CD4-positive, alpha-beta memory T cell (primary cell): ENCODE results near the gene FRMD4A. TPM values are rescaled to one million over a fixed set of nuclear protein-coding genes. Genes with fewer than 3 reads are reported as not detected.
A peak's percentile ranks its signal among the peaks of the same experiment; 100 is the strongest.

Source experiments
- CTCF ChIA-PET: fragments of 350-600 bp; sonication (Branson Sonifier 250); formaldehyde crosslinking; loops from one replicate; lab custom pipeline; 2021; ENCODE audit warnings: inconsistent platforms; ENCODE audit not compliant: partially characterized antibody; lab: Charles Lee
- POLR2A ChIA-PET: fragments of 350-600 bp; sonication (Branson Sonifier 250); formaldehyde crosslinking; loops from one replicate; lab custom pipeline; 2021; ENCODE audit not compliant: partially characterized antibody; lab: Charles Lee
- DNase-seq, 5 donors: peaks; one replicate each; pipeline versions ENCODE4 v3.0.0 to v3.0.0-alpha.2; 2020 to 2022; ENCODE audit warnings: mixed read lengths in 1 of 5
- H3K27ac ChIP-seq: one replicate; pipeline ENCODE4 v1.7.0; 2013; ENCODE audit warnings: low read depth, low read length
- H3K27me3 ChIP-seq: 2 replicates; pipeline ENCODE4 v1.7.0; 2013; ENCODE audit warnings: mild to moderate bottlenecking, low read length, moderate library complexity; ENCODE audit not compliant: insufficient read depth
- H3K36me3 ChIP-seq: 2 replicates; pipeline ENCODE4 v1.7.0; 2013; ENCODE audit warnings: mild to moderate bottlenecking, low read length, moderate library complexity; ENCODE audit not compliant: insufficient read depth
- H3K4me1 ChIP-seq: 2 replicates; pipeline ENCODE4 v1.7.0; 2013; ENCODE audit warnings: mild to moderate bottlenecking, low read length, moderate library complexity; ENCODE audit not compliant: insufficient read depth
- H3K4me3 ChIP-seq, 2 donors: one replicate each; pipeline ENCODE4 v1.7.0; 2013; ENCODE audit warnings: low read length in 2 of 2, mild to moderate bottlenecking in 1 of 2
- H3K9me3 ChIP-seq, 2 donors: one replicate each; pipeline ENCODE4 v1.7.0; 2013; ENCODE audit warnings: low read length in 2 of 2, control low read depth in 1 of 2; ENCODE audit not compliant: control insufficient read depth in 1 of 2
- H3K27ac Mint-ChIP-seq, 7 donors: one replicate each; pipeline ENCODE4 v1.8.0; 2020 to 2021; ENCODE audit warnings: mixed read lengths in 7 of 7, mild to moderate bottlenecking in 6 of 7, inconsistent platforms in 3 of 7, moderate library complexity in 3 of 7
- H3K27me3 Mint-ChIP-seq, 2 donors: one replicate each; pipeline ENCODE4 v1.8.0; 2020 to 2021; ENCODE audit warnings: mixed read lengths in 2 of 2
- H3K36me3 Mint-ChIP-seq, 2 donors: one replicate each; pipeline ENCODE4 v1.8.0; 2020 to 2021; ENCODE audit warnings: mixed read lengths in 2 of 2, inconsistent platforms in 1 of 2, mild to moderate bottlenecking in 1 of 2
- H3K4me1 Mint-ChIP-seq, 4 donors: one replicate each; pipeline ENCODE4 v1.8.0; 2020 to 2021; ENCODE audit warnings: mixed read lengths in 4 of 4, mild to moderate bottlenecking in 1 of 4
- H3K4me3 Mint-ChIP-seq, 8 donors: one replicate each; pipeline ENCODE4 v1.8.0; 2020 to 2021; ENCODE audit warnings: mixed read lengths in 8 of 8, mild to moderate bottlenecking in 7 of 8, moderate library complexity in 6 of 8, inconsistent platforms in 3 of 8
- H3K9me3 Mint-ChIP-seq, 8 donors: one replicate each; pipeline ENCODE4 v1.8.0; 2020 to 2021; ENCODE audit warnings: mixed read lengths in 8 of 8, mild to moderate bottlenecking in 5 of 8, inconsistent platforms in 3 of 8, moderate library complexity in 1 of 8
- intact Hi-C: fragments of 100-400 bp; cut with micrococcal nuclease; formaldehyde crosslinking; loops from one replicate; pipeline ENCODE4 v1.15.1; 2023
- polyA plus RNA-seq, 2 donors: library from polyadenylated mRNA; unstranded; fragments of 300-500 nt; fragmentation: Illumina TruSeq; gene quantifications; one replicate each; pipeline ENCODE4 v1.2.3, GENCODE V29; 2021
- total RNA-seq, 2 experiments: library from RNA; stranded (reverse); gene quantifications; one replicate each; pipeline ENCODE4 v1.2.3, GENCODE V29; 2021

FRMD4A gene
- total and polyA plus RNA-seq, 4 experiments from 2014 or later: 0.89 to 2.4 (median 1.9) TPM; not detected in 1

- Mint-ChIP-seq H3K4me3 (no peak overlapping the region), H3K9me3 (peaks cover 0 to 2% (median 0%) of the 10 kb centered on the region in 8 donors), H3K27me3 (peaks cover 32% of the 10 kb centered on the region in 2 donors), H3K36me3 (no peaks in the 10 kb centered on the region), H3K4me1 (peaks cover 0 to 7% (median 0%) of the 10 kb centered on the region in 4 donors), H3K27ac (peak overlapping the region in 1 of 7 donors; percentile 37)
- peaks cover 15% of the 10 kb centered on the region for H3K27me3 ChIP-seq
- no peaks in the 10 kb centered on the region for H3K9me3 ChIP-seq
- no peaks in the 10 kb centered on the region for H3K36me3 ChIP-seq
- ChIA-PET CTCF (interaction anchor here (0.9 to 1.3 kb wide), 2 partner anchors 11 to 12 kb away, joined by 3 read pairs; no protein-coding TSS in a partner anchor), POLR2A (no interaction called here)
- H3K4me1 ChIP-seq: no peaks in the 10 kb centered on the region
- H3K27ac ChIP-seq: no peak overlapping the region
- H3K4me3 ChIP-seq: no peak overlapping the region
- intact Hi-C loops: no loop called here
- DNase-seq: no peak
Measured at GRCh38 chr10:14311206-14311957, 19.3 kb downstream of the FRMD4A start.

DNA sequence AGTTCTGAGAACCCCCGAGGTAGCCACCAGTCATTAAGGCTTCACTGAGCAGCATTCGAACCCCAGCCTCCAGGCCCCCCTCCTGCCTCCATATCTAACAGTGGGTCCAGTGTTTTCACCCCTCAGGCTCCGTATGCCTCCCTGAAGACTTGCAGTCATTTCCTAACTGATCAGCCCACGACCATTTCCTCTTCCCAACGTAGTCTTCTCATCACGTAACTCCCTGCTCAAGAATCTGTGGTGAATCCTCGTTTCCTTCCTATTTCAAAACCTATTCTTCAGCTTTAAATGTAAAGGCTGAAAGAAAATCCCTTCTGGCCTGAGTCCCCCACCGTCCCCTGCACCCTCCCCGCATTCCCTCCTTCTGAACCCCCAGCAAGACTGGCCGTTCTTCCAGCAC lies 21.1 kb downstream of the FRMD4A start:
- H3K36me3 Mint-ChIP-seq: no peaks in the 10 kb centered on the region
- CTCF ChIA-PET: no interaction called here
- Histone ChIP-seq H3K27ac (no peak overlapping the region), H3K36me3 (no peaks in the 10 kb centered on the region), H3K4me1 (no peaks in the 10 kb centered on the region), H3K27me3 (peaks cover 7% of the 10 kb centered on the region), H3K4me3 (no peak overlapping the region), H3K9me3 (no peaks in the 10 kb centered on the region)
- peaks cover 20 to 22% of the 10 kb centered on the region in 2 donors for H3K27me3 Mint-ChIP-seq
- H3K27ac Mint-ChIP-seq: no peak overlapping the region
- peaks cover 0 to under 1% (median 0%) of the 10 kb centered on the region in 8 donors for H3K9me3 Mint-ChIP-seq
- H3K4me1 Mint-ChIP-seq: peaks cover 0 to 7% (median 0%) of the 10 kb centered on the region in 4 donors
- no peak overlapping the region for H3K4me3 Mint-ChIP-seq
- intact Hi-C loops: no loop called here
- POLR2A ChIA-PET: no interaction called here
- no peak for DNase-seq

DNA sequence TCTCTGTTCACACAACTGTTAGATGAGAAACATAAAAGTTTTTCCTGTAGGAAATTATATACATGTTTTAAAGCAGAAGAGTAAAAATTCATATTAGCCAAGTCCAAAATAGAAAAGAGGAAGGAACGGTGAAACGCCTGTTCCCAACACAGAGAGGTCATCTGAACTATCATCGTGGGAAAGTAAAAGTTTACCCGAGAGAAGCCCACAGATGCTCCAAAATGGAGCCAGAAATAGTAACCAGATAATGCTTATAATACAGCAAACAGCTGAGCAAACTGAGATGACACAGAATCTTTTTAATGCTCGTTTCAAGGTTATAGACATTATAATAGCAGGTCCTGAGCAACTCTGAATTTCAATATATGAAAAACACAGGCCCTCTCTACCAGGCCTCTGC lies 24.5 kb downstream of the FRMD4A start:
- H3K36me3 Mint-ChIP-seq: no peaks in the 10 kb centered on the region
- no peaks in the 10 kb centered on the region for H3K9me3 Mint-ChIP-seq
- no peak overlapping the region for H3K27ac Mint-ChIP-seq

GRCh38 chr10:14304046-14304445 lies 26.7 kb downstream of the FRMD4A start:
- Histone ChIP-seq H3K27ac (no peak overlapping the region), H3K4me3 (no peak overlapping the region), H3K9me3 (no peaks in the 10 kb centered on the region), H3K36me3 (no peaks in the 10 kb centered on the region), H3K27me3 (no peaks in the 10 kb centered on the region), H3K4me1 (no peaks in the 10 kb centered on the region)
- DNase-seq: no peak
- CTCF ChIA-PET: no interaction called here
- Mint-ChIP-seq H3K4me3 (no peak overlapping the region), H3K4me1 (no peaks in the 10 kb centered on the region), H3K27me3 (peaks cover 4 to 10% of the 10 kb centered on the region in 2 donors), H3K36me3 (no peaks in the 10 kb centered on the region), H3K27ac (no peak overlapping the region), H3K9me3 (no peaks in the 10 kb centered on the region)
- intact Hi-C loops: loop anchor here (5.0 kb wide), 1 partner anchor 518 kb away; no protein-coding TSS in a partner anchor
- POLR2A ChIA-PET: no interaction called here

More for the DNA sequence above, 24.5 kb downstream of the FRMD4A start:
- H3K36me3 ChIP-seq: no peaks in the 10 kb centered on the region
- no peak for DNase-seq
- ChIA-PET CTCF (interaction anchor here (1.0 kb wide), 1 partner anchor 14 kb away, joined by 3 read pairs; no protein-coding TSS in a partner anchor), POLR2A (no interaction called here)
- intact Hi-C loops: no loop called here
- Mint-ChIP-seq H3K4me1 (peaks cover 0 to 7% (median 0%) of the 10 kb centered on the region in 4 donors), H3K27me3 (peaks cover 17 to 19% of the 10 kb centered on the region in 2 donors), H3K4me3 (no peak overlapping the region)
- no peak overlapping the region for H3K27ac ChIP-seq
- H3K4me1 ChIP-seq: no peaks in the 10 kb centered on the region
- peaks cover 5% of the 10 kb centered on the region for H3K27me3 ChIP-seq
- H3K4me3 ChIP-seq: no peak overlapping the region
- H3K9me3 ChIP-seq: no peaks in the 10 kb centered on the region

GRCh38 chr10:14302035-14302434 lies 28.7 kb downstream of the FRMD4A start:
- H3K4me3 Mint-ChIP-seq: no peak overlapping the region
- H3K27me3 Mint-ChIP-seq: peaks cover 7 to 14% of the 10 kb centered on the region in 2 donors
- H3K27ac ChIP-seq: no peak overlapping the region
- H3K4me1 ChIP-seq: no peaks in the 10 kb centered on the region
- ChIA-PET CTCF (no interaction called here), POLR2A (no interaction called here)
- no peaks in the 10 kb centered on the region for H3K36me3 Mint-ChIP-seq
- no peak overlapping the region for H3K4me3 ChIP-seq
- no peaks in the 10 kb centered on the region for H3K36me3 ChIP-seq
- DNase-seq: no peak
- no peaks in the 10 kb centered on the region for H3K4me1 Mint-ChIP-seq
- no peaks in the 10 kb centered on the region for H3K9me3 Mint-ChIP-seq
- H3K9me3 ChIP-seq: no peaks in the 10 kb centered on the region
- intact Hi-C loops: loop anchor here (5.0 kb wide), 1 partner anchor 520 kb away; no protein-coding TSS in a partner anchor
- H3K27me3 ChIP-seq: no peaks in the 10 kb centered on the region
- H3K27ac Mint-ChIP-seq: no peak overlapping the region

- ChIA-PET POLR2A (no interaction called here), CTCF (no interaction called here)
- no peaks in the 10 kb centered on the region for H3K36me3 ChIP-seq
- H3K9me3 ChIP-seq: no peaks in the 10 kb centered on the region
- Mint-ChIP-seq H3K36me3 (no peaks in the 10 kb centered on the region), H3K9me3 (no peaks in the 10 kb centered on the region), H3K4me1 (no peaks in the 10 kb centered on the region), H3K27ac (no peak overlapping the region), H3K27me3 (peaks cover 7 to 14% of the 10 kb centered on the region in 2 donors), H3K4me3 (no peak overlapping the region)
- no peak overlapping the region for H3K27ac ChIP-seq
- no peak for DNase-seq
- no peaks in the 10 kb centered on the region for H3K27me3 ChIP-seq
- H3K4me1 ChIP-seq: no peaks in the 10 kb centered on the region
- H3K4me3 ChIP-seq: no peak overlapping the region
- intact Hi-C loops: no loop called here
Measured at GRCh38 chr10:14299556-14299955, 31.2 kb downstream of the FRMD4A start.

GRCh38 chr10:14296065-14296709 lies 34.5 kb downstream of the FRMD4A start:
- no peak for DNase-seq
- H3K4me3 Mint-ChIP-seq: no peak overlapping the region
- ChIA-PET CTCF (no interaction called here), POLR2A (no interaction called here)
- peaks cover 0 to 21% (median 17%) of the 10 kb centered on the region in 8 donors for H3K9me3 Mint-ChIP-seq
- no peak overlapping the region for H3K4me3 ChIP-seq
- H3K9me3 ChIP-seq: peaks cover 0 to 3% of the 10 kb centered on the region in 2 donors
- H3K27ac ChIP-seq: no peak overlapping the region
- H3K27ac Mint-ChIP-seq: no peak overlapping the region
- peaks cover 0 to 3% of the 10 kb centered on the region in 2 donors for H3K36me3 Mint-ChIP-seq
- no peaks in the 10 kb centered on the region for H3K4me1 ChIP-seq
- peaks cover 9 to 10% of the 10 kb centered on the region in 2 donors for H3K27me3 Mint-ChIP-seq
- intact Hi-C loops: no loop called here
- no peaks in the 10 kb centered on the region for H3K27me3 ChIP-seq
- H3K36me3 ChIP-seq: no peaks in the 10 kb centered on the region
- no peaks in the 10 kb centered on the region for H3K4me1 Mint-ChIP-seq
